AG04449 (cell line): ENCODE results near the gene ZNF488.

Experiments
- CTCF ChIA-PET: fragments of 350-600 bp; formaldehyde crosslinking; extraction: SDS; loops from one replicate; lab custom pipeline; 2021; ENCODE audit warnings: antibody characterized with exemption; lab: Yijun Ruan, JAX
- POLR2A ChIA-PET: fragments of 400-600, 350-600 bp; formaldehyde crosslinking; extraction: SDS; loops from one replicate; lab custom pipeline; 2020; ENCODE audit warnings: antibody characterized with exemption, inconsistent platforms; lab: Yijun Ruan, JAX
- DNase-seq: peaks from one replicate; pipeline ENCODE4 v3.0.0-alpha.2; 2010; ENCODE audit warnings: low read depth, low spot score
- H3K4me3 ChIP-seq: 2 replicates; pipeline ENCODE4 v1.5.1; 2011; ENCODE audit warnings: low read depth, mild to moderate bottlenecking, control low read depth, low read length
- CTCF ChIP-seq: IDR thresholded peaks from one replicate; pipeline ENCODE4 v1.5.1; 2011; ENCODE audit warnings: mild to moderate bottlenecking, moderate library complexity, low read length, control low read depth, inconsistent platforms; ENCODE audit not compliant: insufficient read depth; ENCODE audit errors: missing control alignments

ZNF488 gene

GRCh38 chr10:47414752-47415519 is 30.8 kb upstream of the ZNF488 start:
- no peak overlapping the region for H3K4me3 ChIP-seq
- POLR2A ChIA-PET = no interaction called here
- TF ChIP-seq CTCF = no peak
- no peak for DNase-seq
- CTCF ChIA-PET = no interaction called here

- no peak for DNase-seq
- no peak for TF ChIP-seq CTCF
- POLR2A ChIA-PET = no interaction called here
- H3K4me3 ChIP-seq = no peak overlapping the region
- CTCF ChIA-PET = no interaction called here
Measured at GRCh38 chr10:47414227-47414592, 30.1 kb upstream of the ZNF488 start.

GRCh38 chr10:47413531-47414226 is 29.6 kb upstream of the ZNF488 start:
- POLR2A ChIA-PET = no interaction called here
- no peak for DNase-seq
- H3K4me3 ChIP-seq = no peak overlapping the region
- CTCF ChIA-PET = no interaction called here
- no peak for TF ChIP-seq CTCF

GRCh38 chr10:47412869-47413268 is 28.8 kb upstream of the ZNF488 start:
- DNase-seq = no peak
- TF ChIP-seq CTCF = no peak
- H3K4me3 ChIP-seq = no peak overlapping the region
- ChIA-PET CTCF (no interaction called here), POLR2A (no interaction called here)

- no peak for TF ChIP-seq CTCF
- H3K4me3 ChIP-seq = no peak overlapping the region
- ChIA-PET CTCF (no interaction called here), POLR2A (no interaction called here)
- DNase-seq = no peak
Measured at GRCh38 chr10:47412177-47412730, 28.2 kb upstream of the ZNF488 start.

GRCh38 chr10:47410862-47411261 is 26.8 kb upstream of the ZNF488 start:
- ChIA-PET CTCF (no interaction called here), POLR2A (no interaction called here)
- no peak for TF ChIP-seq CTCF
- no peak for DNase-seq
- H3K4me3 ChIP-seq = no peak overlapping the region
